Measurements from ENCODE around the gene TRAF6.

DNA sequence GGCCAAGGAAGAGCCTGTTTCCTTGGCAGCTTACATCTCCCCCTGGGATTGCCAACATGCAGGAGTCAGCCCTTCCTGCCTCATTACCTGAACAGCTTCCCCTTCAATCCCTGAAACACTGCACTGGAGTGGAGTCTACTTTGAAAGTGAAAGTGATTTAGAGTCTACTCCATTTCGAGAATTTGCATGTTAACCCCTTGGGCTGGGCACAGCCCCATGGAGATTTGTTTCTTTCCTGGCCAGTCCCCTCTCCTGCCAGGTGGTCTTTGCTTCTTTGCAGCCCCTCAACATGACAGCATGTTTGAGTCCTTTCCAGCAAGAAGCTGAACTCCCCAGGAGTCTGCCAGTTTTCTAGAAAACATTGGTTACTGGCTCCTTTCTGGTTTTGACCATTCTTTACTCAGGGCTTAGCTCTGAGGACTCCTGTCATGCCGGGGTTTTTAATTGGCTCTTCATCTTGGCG, 59.9 kb downstream of the TRAF6 start:
- TF ChIP-seq CTCF (IDR thresholded peaks at IDR 0.05) (no peak), POLR2AphosphoS5 (IDR thresholded peaks at IDR 0.05) (no peak)

Measured in prostate gland (tissue), 2 donors.